SW 1271 (cell line): ENCODE data around the gene SULT4A1.
"Not testable (repeated sequence)": the region's sequence is repeated elsewhere in the genome, so short reads cannot be mapped to it uniquely, and the experiment has no call there.

ENCODE experiments used
- DNase-seq, 2 experiments: peaks; one replicate each; lab custom pipeline; 2025; lab: John Stamatoyannopoulos, UW

Gene SULT4A1

GRCh38 chr22:43886231-43886630 is 23.9 kb upstream of the SULT4A1 start:
- DNase-seq = no peak

GRCh38 chr22:43885786-43886185 is 23.5 kb upstream of the SULT4A1 start:
- no peak for DNase-seq

GRCh38 chr22:43885319-43885671 is 23.0 kb upstream of the SULT4A1 start:
- DNase-seq = no peak

- DNase-seq = peak in 1 of 2 experiments; percentile 39
Measured at GRCh38 chr22:43884600-43885318, 22.4 kb upstream of the SULT4A1 start.

- no peak for DNase-seq
Measured at GRCh38 chr22:43883719-43884415, 21.6 kb upstream of the SULT4A1 start.

GRCh38 chr22:43883012-43883661 is 20.8 kb upstream of the SULT4A1 start:
- DNase-seq = peak; percentile 41 to 75

- DNase-seq = no peak
Measured at GRCh38 chr22:43882122-43882767, 19.9 kb upstream of the SULT4A1 start.

GRCh38 chr22:43881091-43882061 is 19.1 kb upstream of the SULT4A1 start:
- no peak for DNase-seq

GRCh38 chr22:43880541-43880991 is 18.3 kb upstream of the SULT4A1 start:
- no peak for DNase-seq

GRCh38 chr22:43879901-43880540 is 17.7 kb upstream of the SULT4A1 start:
- no peak for DNase-seq

- no peak for DNase-seq
Measured at GRCh38 chr22:43878831-43879550, 16.7 kb upstream of the SULT4A1 start.

- no peak for DNase-seq
Measured at GRCh38 chr22:43878079-43878795, 15.9 kb upstream of the SULT4A1 start.

GRCh38 chr22:43876866-43877509 is 14.7 kb upstream of the SULT4A1 start:
- DNase-seq = no peak

- no peak for DNase-seq
Measured at GRCh38 chr22:43869799-43870198, 7.5 kb upstream of the SULT4A1 start.

GRCh38 chr22:43869001-43869400 is 6.7 kb upstream of the SULT4A1 start:
- DNase-seq = not testable (repeated sequence)

GRCh38 chr22:43867839-43868635 is 5.7 kb upstream of the SULT4A1 start:
- no peak for DNase-seq

GRCh38 chr22:43862882-43863202 is 529 bp upstream of the SULT4A1 start:
- DNase-seq = no peak

- no peak for DNase-seq
Measured at GRCh38 chr22:43861529-43861928, 784 bp downstream of the SULT4A1 start.
